Small intestine (tissue), 7 donors: ENCODE data around the gene CUL1. TPM values are rescaled to one million over a fixed set of nuclear protein-coding genes. Genes with fewer than 3 reads are reported as not detected.

Experiments used
- DNase-seq, 2 donors: peaks; one replicate each; pipeline versions ENCODE4 v3.0.0 to v3.0.0-alpha.2; 2013
- FAIRE-seq: peaks from 2 replicates; lab custom pipeline; 2012; peaks lifted over from hg19 to GRCh38; lab: Jason Lieb, UNC
- H3K27ac ChIP-seq, 3 donors: one replicate each; pipeline ENCODE4 v1.5.1; 2013; ENCODE audit warnings: low read length in 2 of 3, mild to moderate bottlenecking in 2 of 3, control low read depth in 1 of 3, inconsistent platforms in 1 of 3, low read depth in 1 of 3, moderate library complexity in 1 of 3
- H3K27me3 ChIP-seq, 3 donors: one replicate each; pipeline ENCODE4 v1.6.1; 2013; ENCODE audit warnings: low read length in 3 of 3, inconsistent platforms in 1 of 3; ENCODE audit not compliant: control insufficient read depth in 3 of 3, insufficient read depth in 3 of 3
- H3K36me3 ChIP-seq, 3 donors: one replicate each; pipeline ENCODE4 v1.6.1; 2013; ENCODE audit warnings: low read length in 3 of 3, inconsistent platforms in 1 of 3, low read depth in 1 of 3, mild to moderate bottlenecking in 1 of 3, moderate library complexity in 1 of 3; ENCODE audit not compliant: control insufficient read depth in 3 of 3, insufficient read depth in 2 of 3
- H3K4me1 ChIP-seq, 3 donors: one replicate each; pipeline ENCODE4 v1.6.1; 2013; ENCODE audit warnings: low read length in 2 of 3, inconsistent platforms in 1 of 3, low read depth in 1 of 3, mild to moderate bottlenecking in 1 of 3, moderate library complexity in 1 of 3; ENCODE audit not compliant: control insufficient read depth in 3 of 3, insufficient read depth in 2 of 3
- H3K4me3 ChIP-seq, 3 donors: one replicate each; pipeline ENCODE4 v1.5.1; 2013; ENCODE audit warnings: low read length in 3 of 3, control low read depth in 1 of 3, inconsistent platforms in 1 of 3, low read depth in 1 of 3, mild to moderate bottlenecking in 1 of 3, moderate library complexity in 1 of 3
- H3K9me3 ChIP-seq, 2 donors: one replicate each; pipeline ENCODE4 v1.6.1; 2013; ENCODE audit warnings: low read depth in 1 of 2, low read length in 1 of 2; ENCODE audit not compliant: control insufficient read depth in 2 of 2, insufficient read depth in 1 of 2
- WGBS, 3 donors: extraction: QIAGEN DNeasy Blood & Tissue Kit; methylation state at CpG; one replicate each; pipeline ENCODE4 v1.1.7; 2013; 5-methylcytosine and 5-hydroxymethylcytosine counted together
- polyA plus RNA-seq, 4 donors: library from polyadenylated mRNA; stranded (reverse) in 3 of 4; unstranded in 1 of 4; fragments of 200-250 nt in 3 of 4; fragments of 120-200 nt in 1 of 4; gene quantifications; one replicate each; pipeline versions ENCODE4 v1.2.1 to v1.2.3, GENCODE V29; 2013
- donor health status: healthy with polysubstance abuse.
- donor health status: control.
- donor health status: control.
- donor health status: Bipolar disorder and iron deficiency.
- donor health status: healthy.

The CUL1 gene
- polyA plus RNA-seq, 4 donors = 24.2 to 40.5 (median 30.4) TPM

DNA sequence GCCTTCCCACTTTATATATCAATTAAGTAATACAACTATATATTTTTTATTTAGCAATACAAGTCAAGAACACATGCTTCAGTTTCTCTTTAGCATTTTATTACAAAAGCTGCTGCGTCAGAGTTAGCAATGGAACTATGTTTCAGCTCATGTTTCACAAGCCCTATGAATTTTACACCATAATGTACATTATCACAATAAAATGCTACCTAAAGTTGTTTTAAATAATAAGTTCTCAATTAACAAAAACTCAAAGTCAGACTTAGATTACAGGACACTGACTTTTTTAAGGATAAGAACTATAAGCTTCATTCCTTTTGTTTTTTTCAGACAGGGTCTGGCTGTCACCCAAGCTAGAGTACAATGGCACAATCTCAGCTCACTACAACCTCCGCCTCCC lies 133.1 kb downstream of the CUL1 start:
- FAIRE-seq = no peak

DNA sequence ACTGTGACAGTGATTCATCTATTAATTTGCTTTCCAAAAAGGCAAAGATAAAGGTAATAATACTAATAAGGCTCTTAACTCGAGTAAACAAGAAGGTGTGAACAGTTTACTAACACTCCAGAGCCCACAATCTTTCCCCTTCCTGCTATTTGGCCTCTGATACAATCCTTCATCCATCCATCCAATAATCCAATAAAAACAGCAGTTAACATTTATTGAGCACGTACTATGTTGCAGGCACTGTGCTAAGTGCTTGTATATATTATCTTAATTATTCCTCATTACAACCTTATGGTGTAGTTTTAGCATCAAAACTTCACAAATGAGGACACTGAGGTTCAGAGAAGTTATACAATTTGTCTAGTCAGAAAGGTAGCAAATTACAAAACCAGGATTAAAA lies 135.9 kb downstream of the CUL1 start:
- Histone ChIP-seq H3K27ac (no peak overlapping the region), H3K4me1 (no peaks in the 10 kb centered on the region), H3K4me3 (no peak overlapping the region), H3K27me3 (no peaks in the 10 kb centered on the region), H3K9me3 (no peaks in the 10 kb centered on the region), H3K36me3 (peaks cover 0 to 8% (median 0%) of the 10 kb centered on the region in 3 donors)
- WGBS, 3 donors = 89 to 96% (median 92%) methylated on average over 2 of the region's 2 CpGs
- DNase-seq (no peak), FAIRE-seq (no peak)

More for the DNA sequence above, 133.1 kb downstream of the CUL1 start:
- Histone ChIP-seq H3K27ac (no peak overlapping the region), H3K27me3 (no peaks in the 10 kb centered on the region), H3K4me3 (no peak overlapping the region), H3K4me1 (no peaks in the 10 kb centered on the region), H3K36me3 (peaks cover 0 to 13% (median 2%) of the 10 kb centered on the region in 3 donors), H3K9me3 (no peaks in the 10 kb centered on the region)
- no peak for DNase-seq
- WGBS, 3 donors = 94 to 97% (median 97%) methylated on average over 2 of the region's 2 CpGs

DNA sequence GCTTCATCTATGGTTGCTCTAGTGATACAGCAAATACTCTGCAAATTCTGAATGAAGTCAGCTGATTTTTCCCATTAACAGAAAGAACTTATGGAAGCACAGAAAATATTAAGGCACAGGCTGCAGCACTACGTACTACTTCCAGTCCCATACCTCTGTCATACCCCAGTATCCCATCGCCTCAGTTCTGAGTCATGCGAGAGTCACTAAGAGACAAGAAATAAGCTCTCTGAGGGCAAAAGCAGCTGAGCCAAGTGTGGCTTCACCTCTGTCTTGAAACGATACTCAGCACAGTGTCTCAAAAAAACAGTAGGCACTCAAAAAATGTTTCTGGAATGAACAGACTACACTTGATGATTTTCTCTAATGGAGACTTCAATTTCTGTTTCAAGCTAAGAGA lies 137.2 kb downstream of the CUL1 start:
- FAIRE-seq (no peak), DNase-seq (no peak)
- no peaks in the 10 kb centered on the region for H3K27me3 ChIP-seq
- H3K4me3 ChIP-seq = no peak overlapping the region
- peaks cover 0 to 4% (median 0%) of the 10 kb centered on the region in 3 donors for H3K36me3 ChIP-seq
- H3K27ac ChIP-seq = no peak overlapping the region
- H3K4me1 ChIP-seq = no peaks in the 10 kb centered on the region
- WGBS, 3 donors = 95 to 98% (median 96%) methylated on average over 4 of the region's 4 CpGs
- no peaks in the 10 kb centered on the region for H3K9me3 ChIP-seq

DNA sequence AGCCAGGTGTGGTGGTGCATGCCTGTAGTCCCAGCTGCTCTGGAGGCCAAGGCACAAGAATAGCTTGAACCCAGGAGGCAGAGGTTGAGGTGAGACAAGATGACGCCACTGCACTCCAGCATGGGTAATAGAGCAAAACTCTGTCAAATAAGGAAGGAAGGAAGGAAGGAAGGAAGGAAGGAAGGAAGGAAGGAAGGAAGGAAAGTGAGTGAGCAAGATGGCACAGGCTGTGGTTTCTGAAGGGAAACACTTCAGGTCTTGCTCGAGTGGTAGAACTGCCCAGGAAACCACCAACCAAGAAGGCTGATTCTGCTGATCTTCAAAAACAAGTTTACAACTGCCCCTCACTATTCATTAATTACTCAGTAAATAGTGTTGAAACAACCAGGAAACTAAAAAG lies 140.2 kb downstream of the CUL1 start:
- WGBS, 3 donors = 62 to 81% (median 78%) methylated on average over 2 of the region's 2 CpGs
- Histone ChIP-seq H3K27me3 (no peaks in the 10 kb centered on the region), H3K4me3 (no peak overlapping the region), H3K27ac (no peak overlapping the region), H3K9me3 (no peaks in the 10 kb centered on the region), H3K4me1 (no peaks in the 10 kb centered on the region), H3K36me3 (peaks cover 0 to 2% (median 0%) of the 10 kb centered on the region in 3 donors)
- DNase-seq = no peak
- no peak for FAIRE-seq

DNA sequence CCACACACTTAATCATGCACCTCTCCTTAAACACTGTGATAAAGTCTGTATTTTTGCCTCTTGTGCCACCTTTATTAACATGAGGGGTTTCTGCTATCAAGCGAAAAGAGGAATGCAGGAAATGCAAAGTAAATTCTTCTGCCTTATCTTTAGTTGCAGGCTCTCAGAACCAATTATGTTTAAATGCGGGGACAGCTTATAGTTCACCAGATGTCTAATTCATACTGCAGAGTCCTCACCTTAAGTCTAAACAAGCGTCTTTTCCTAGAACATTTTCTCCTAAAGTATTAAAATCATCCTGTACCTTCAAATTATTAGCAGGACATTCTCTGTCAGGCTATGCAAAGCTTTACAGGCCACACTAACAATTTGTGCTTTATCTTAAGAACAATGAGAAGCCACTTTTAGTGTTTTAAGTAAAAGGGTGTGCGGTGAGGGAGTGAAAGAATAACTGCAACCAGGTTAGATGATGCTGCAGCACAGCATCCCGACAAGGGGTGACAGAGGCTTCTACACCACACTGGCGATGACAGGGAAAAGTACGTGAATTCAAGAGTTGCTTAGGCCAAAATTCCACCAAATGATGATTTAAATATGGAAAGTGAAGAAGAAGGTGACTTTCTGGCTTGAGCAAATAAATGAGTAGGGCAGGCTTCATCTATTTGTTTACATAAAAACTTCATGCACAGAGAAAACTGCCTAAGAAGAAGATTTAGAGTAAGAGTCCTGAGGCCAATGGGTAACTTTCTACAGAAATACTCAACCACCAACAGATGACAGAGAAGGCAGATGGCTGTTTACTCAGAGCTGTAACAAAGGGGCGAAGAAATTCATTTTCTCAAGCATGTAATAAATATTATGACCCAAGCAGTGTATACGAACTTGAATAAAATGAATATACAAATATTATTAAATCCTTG lies 149.4 kb downstream of the CUL1 start:
- no peaks in the 10 kb centered on the region for H3K4me1 ChIP-seq
- peaks cover 0 to 1% (median 0%) of the 10 kb centered on the region in 3 donors for H3K36me3 ChIP-seq
- no peaks in the 10 kb centered on the region for H3K27me3 ChIP-seq
- DNase-seq (no peak), FAIRE-seq (no peak)
- H3K4me3 ChIP-seq = no peak overlapping the region
- H3K9me3 ChIP-seq = no peaks in the 10 kb centered on the region
- 81 to 84% (median 83%) methylated on average over 9 of the region's 9 CpGs for WGBS, 3 donors
- no peak overlapping the region for H3K27ac ChIP-seq

DNA sequence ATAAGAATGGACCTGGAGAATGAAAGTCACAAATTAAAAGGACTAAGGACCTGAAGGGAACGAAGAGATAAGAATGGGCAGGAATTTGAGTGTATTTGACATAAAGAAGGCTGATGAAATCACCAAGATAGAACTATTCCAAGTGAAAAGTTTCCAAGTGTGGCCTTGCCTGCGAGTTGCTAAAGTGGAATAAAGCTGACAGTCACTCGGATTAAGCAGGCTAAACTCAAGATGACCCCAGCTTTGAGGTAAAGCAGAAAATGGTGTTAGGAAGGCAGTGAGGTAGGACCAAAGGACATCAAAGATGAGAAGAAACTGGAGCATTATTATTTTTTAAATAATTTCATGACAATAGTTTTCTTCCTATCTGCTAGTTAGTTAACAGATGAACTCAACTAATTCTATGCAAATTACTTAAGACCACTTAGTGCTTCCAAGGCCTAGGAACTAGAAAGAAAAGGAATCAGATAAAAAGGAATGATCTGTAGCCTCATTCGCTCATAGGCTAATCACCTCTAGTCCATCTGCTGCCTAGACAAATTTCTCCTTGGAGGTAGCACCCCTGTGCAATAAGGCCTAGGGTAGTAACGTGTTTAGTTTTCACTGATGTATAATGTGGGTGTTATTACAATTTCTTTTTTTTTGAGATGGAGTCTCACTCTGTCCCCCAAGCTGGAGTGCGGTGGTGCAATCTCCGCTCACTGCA lies 150.8 kb downstream of the CUL1 start:
- Histone ChIP-seq H3K4me3 (no peak overlapping the region), H3K36me3 (no peaks in the 10 kb centered on the region), H3K27me3 (no peaks in the 10 kb centered on the region), H3K27ac (no peak overlapping the region), H3K9me3 (no peaks in the 10 kb centered on the region), H3K4me1 (no peaks in the 10 kb centered on the region)
- WGBS, 3 donors = 83 to 89% (median 83%) methylated on average over 7 of the region's 7 CpGs
- FAIRE-seq (no peak), DNase-seq (no peak)

DNA sequence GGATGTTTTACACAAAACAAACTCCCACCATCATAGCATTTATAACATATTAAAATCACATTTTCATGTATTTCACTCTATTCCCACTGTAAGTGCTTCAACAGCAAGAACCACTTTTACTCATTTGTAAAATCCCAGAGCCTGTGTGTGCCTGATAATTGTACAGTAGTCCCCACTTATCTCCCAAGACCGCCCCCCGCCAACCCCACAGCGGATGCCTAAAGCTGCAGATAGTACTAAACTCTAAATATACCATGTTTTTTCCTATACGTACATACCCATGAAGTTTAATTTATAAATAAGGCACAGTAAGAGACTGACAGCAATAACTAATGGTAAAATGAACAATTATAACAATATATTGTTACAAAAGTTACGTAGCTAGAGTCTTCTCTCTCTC lies 151.9 kb downstream of the CUL1 start:
- no peaks in the 10 kb centered on the region for H3K27me3 ChIP-seq
- no peak overlapping the region for H3K27ac ChIP-seq
- no peak for FAIRE-seq
- no peak for DNase-seq
- 96 to 97% (median 96%) methylated on average over 5 of the region's 5 CpGs for WGBS, 3 donors
- no peak overlapping the region for H3K4me3 ChIP-seq
- H3K4me1 ChIP-seq = no peaks in the 10 kb centered on the region
- H3K36me3 ChIP-seq = no peaks in the 10 kb centered on the region
- H3K9me3 ChIP-seq = no peaks in the 10 kb centered on the region
